ENCODE data around the gene KCNN1.

DNA sequence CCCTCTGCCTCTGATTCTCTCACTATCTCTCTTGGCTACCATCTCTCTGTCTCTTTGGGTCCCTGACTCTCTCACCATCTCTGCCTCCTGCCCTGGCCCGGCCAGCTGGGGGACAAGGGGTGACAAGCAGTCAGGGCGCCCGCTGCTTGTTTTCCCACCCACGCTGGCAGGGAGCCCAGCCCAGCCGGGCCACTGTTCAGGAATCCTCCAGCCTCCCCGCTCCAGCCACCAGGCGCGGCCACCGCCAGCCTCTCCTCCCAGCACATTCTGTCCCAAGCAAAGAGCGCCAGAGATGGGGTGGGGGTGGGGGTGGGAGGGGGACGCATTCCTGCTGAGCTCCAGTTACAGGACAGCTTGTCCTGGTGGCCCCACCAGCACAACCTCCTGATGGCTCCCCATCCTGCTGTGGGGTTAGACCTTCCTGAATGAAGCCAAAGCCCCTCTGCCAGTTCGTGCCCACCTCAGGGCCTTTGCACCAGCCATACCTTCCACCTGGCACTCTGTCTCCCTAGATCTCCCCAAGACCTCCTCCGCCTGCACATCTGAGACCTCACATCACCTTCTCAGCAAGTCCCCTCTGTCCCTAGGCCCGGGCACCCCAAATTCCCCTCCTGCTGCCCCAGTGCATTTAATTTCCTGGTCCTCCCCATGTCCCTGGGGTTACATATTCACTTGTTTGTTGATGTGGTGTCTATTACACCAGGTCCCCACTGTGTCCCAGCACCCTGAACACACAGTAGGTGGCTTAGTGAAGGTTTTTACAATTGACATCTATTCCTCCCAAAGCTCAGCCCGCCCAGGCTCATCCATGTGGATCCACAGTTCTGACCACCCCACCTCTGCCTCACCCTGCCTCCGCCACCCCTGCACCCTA lies 53.5 kb downstream of the KCNN1 start:
- TF ChIP-seq EZH2phosphoT487 (IDR thresholded peaks at IDR 0.05; ENCODE audit: low read depth) (no peak), CTCF (IDR thresholded peaks at IDR 0.05; ENCODE audit: low read depth, low read length) (no peak)

Data from OCI-LY3 (cell line).